CD4-positive, alpha-beta T cell treated with Interleukin-6 at 100 ng/mL for 8 hours (primary cell): ENCODE measurements around the gene ACER2.
A peak's percentile ranks its signal among the peaks of the same experiment; 100 is the strongest.

Source experiments
- DNase-seq: peaks from one replicate; pipeline ENCODE4 v3.0.0-alpha.2; 2020; ENCODE audit warnings: mixed read lengths, low spot score

ACER2 gene

DNA sequence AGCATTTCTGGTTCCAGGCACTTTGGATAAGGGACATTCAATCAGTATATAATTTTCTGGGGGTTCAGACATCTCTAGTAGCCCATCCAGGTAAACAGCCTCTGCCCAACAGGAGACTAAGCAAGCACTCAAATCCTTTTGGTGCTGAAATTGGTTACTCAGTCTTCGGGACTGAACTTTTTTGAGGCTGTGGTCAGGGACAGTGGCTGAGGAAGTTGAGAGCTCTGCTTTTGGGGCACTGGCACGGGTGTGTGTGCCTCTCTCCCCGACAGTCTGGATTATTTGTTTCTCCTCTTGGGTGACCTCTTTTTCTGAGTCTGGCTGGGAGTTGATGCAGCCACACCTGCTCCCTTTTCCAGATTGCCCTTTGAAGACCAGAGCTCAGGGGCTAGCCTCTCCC lies 47.6 kb downstream of the ACER2 start:
- DNase-seq, result no peak

DNA sequence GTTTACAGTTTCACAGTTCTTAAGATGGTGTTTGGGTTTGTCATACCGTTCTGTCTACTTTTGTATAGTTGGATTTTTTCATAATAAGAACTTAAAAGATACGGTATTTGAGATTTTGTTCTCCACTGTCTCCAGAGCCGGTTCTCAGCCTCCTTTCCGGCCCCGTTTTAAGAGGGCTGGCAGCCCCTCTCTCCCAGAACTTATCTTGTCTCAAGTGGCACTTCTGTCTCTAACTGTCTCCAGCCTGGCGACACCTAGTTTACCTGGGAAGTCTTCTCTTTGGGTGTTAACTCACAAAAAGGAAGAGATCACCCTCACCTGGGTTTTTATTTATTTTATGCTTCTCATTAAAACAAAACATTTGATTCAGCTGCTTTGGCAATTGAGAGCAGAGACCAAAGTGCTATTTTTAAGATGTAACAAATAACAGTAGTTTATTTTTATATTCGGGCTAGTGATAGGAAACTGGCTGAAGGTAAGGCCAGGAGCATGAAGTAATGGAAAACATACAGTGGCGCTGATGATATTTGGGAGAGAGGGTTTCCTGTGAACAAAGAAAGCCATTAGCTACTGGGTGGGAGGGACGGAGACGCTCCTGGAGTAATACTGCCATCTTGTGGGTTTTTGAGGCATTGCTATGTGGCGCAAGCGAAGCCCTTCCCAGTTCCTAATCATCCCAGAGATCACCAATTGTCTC lies 48.3 kb downstream of the ACER2 start:
- DNase-seq, result peak; percentile 65

DNA sequence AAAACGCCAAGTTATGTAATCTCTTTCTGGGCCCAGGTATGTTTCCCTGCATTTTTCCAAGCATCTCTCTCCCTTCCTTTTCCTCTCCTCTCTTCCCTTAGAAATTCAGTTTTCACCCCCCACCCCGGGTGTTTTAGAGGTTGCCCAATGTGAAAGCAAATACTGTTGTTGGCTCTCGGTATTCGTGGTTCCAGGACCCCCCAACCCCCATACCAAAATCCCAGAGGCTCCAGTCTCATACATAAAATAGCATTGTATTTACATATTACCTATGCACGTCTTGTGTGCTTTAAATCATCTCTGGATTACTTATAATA lies 48.8 kb downstream of the ACER2 start:
- no peak for DNase-seq

DNA sequence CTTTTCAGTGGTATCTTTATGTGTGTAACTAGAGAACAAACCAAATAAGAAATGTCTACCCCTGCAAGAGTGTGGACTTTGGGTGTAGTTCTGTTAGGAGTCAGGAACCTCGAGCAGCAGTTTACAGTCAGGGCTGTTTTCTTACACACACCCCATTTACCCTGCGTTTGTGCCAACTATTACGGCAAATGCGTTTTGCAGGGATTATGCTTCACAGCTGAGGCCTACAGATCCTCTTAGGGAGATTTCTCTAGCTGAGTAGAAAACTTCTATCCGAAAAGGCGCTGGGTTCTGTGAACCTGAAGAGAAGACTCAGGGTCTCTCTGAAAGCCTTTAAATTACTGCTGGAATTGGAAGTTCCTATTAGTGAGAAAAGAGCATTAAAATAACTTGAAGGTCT lies 51.4 kb downstream of the ACER2 start:
- DNase-seq, result no peak

DNA sequence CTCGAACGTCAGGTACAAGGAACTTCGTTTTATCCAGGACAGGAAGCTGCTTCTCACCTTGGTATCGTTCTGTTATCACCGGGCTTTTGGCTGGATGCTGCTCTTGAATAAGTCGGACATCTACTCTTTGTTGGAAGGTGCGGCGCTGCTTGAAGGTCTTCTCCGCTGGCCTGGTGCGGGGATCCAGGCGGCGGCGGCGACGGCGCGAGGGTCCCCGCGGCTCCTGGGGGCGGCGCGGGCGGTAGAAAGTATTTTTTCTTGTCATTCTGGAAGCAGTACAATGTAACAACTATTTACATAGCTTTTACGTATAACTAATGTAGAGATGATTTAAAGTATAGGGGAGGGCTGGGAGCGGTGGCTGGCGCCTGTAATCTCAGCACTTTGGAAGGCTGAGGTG lies 52.3 kb downstream of the ACER2 start:
- no peak for DNase-seq

DNA sequence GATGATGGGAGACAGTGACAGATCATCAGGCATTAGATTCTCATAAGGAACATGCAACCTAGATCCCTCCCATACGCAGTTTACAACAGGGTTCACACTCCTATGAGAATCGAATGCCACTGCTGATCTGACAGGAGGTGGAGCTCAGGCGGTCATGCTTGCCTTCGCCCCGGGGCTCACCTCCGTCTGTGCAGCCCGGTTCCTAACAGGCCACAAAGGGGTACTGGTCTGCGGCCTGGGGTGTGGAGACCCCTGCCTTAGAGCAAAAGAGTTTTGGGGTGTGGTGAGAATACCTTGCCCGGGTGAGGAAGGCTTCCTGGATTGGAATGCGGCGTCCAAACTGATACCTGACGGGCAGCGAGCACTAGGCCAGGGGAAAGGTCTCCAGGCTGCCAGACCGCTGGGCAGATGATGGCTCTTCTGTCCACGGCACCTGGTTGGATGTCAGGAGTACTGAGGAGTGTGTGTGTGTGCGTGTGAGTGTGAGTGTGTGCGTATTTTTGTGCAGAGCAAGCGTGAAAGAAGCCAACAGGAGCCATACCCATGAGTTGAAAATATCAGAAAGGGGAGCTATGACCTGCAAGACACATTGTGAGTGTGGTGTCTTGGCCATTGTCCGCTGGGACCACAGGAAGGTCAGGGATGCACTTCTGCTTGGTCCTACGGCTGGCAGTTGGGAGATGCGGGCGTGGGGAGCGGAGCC lies 55.4 kb downstream of the ACER2 start:
- DNase-seq, result no peak

DNA sequence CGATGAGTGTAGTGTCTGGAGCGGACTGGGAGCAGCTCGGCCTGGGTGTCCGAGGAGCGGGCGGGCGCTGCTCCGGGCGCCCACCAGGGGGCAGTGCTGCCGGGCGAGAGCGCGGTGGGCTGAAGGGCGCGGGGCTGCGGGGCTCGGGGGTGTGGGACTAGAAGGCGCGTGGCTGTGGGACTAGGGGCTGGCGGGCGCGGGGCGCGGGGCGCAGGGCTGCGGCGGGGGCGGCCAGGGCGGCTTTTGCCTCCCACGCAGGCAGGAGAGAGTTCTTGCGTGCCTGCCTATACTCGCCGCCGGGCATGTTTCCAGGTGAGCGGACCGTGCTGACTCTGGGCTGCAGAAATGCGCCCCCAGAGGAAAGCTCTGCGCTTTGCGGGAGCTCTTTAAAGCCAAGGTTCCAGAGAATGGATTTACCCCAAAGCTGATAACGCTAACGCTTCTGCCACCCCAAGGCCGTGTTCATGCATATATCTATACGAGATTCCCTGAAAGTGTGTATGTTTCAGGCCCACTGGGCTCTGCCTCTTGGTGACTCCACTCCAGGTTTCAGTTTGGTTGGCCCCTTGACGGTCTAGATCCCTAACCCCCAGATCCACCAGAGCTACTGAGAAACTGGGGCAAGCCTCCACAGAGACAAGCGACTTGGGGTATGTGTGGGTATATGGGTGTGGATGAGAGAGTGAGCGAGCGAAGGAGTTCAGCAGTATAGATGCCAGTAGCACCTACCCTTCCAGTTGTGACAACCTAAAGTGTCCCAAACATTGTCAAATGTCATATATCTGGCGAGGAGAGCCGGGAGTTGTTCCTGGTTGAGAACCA lies 56.2 kb downstream of the ACER2 start:
- peak; percentile 69 for DNase-seq

DNA sequence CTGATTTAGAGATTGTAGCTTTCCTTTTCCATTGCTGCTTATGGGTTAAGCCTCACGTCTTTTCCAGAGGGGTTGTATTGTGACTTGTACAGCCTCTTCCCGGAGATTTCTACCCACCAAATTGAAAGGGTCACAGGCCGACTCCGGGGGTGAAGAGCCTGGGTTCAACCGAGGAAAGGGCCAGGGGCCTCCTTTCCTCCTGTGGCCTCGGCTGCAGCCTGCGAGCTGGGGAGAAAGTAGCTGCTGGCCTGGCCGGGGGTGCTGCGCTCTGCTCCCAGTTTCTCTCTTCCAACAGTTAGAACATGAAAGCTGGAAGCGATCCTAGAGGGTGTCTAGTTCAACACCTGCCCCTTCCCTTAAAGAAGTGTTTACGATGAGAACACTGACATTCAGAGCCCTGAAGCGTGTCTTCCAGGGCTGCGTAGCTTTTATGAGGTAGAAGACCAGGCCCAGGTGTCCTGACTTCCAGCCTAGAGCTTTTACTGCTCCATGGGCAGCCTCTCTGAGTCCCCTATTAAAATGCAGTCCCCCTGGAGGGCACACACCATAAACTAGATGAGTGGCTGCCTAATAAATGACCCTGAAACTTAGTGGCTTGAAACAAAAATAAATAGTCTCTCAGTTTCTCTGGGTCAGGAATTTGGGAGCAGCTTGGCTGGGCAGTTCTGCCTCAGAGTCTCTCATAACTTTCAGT lies 56.9 kb downstream of the ACER2 start:
- DNase-seq, result no peak

DNA sequence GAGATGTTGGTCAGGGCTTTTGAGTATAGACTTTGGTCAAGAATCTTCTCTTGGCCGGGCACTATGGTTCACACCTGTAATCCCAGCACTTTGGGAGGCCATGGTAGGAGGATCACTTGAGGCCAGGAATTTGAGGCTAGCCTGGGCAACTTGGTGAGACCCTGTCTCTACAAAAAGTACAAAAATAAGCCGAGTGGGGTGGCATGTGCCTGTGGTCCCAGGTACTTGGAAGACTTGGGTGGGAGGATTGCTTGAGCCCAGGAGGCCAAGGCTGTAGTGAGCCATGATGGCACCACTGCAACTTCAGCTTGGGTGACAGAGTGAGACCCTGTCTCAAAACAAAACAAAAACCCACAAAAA lies 57.5 kb downstream of the ACER2 start:
- DNase-seq, result no peak

DNA sequence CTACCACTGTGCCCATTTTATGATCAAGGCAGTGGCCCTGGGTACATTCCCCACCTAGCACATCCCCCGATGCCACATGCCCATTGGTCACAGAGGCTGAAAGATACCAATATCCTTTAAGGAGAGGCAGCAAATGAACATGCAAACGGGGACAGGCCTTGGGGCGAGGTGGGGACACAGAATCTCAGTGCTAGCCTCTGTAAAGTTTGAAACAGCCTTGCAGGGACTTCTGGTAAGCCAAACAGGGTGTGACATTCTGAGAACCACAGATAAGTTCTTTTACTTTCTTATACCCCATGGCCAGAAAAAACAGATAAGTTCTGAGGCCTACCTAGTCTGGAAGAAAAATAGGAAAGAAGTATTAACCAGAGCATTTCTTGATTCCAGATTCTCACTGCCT lies 60.5 kb downstream of the ACER2 start:
- no peak for DNase-seq

DNA sequence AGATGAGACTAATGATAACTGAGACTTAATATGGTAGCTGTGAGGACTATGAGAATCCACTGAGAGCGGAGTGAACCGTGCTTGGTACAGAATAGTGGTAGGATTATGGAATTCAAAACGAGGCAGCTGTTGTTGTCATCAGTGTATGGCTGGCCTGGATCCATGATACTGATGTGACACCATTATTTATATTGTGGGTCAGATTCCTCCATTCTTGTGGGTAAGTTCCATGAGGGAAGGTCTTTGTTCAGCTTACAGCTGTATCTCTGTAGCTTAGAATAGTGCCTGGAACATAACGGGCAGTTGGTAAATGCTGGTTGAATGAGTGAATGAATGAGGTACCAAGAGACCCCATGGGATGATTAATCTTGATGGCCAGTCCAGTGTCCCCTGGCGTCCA lies 61.8 kb downstream of the ACER2 start:
- DNase-seq, result no peak

DNA sequence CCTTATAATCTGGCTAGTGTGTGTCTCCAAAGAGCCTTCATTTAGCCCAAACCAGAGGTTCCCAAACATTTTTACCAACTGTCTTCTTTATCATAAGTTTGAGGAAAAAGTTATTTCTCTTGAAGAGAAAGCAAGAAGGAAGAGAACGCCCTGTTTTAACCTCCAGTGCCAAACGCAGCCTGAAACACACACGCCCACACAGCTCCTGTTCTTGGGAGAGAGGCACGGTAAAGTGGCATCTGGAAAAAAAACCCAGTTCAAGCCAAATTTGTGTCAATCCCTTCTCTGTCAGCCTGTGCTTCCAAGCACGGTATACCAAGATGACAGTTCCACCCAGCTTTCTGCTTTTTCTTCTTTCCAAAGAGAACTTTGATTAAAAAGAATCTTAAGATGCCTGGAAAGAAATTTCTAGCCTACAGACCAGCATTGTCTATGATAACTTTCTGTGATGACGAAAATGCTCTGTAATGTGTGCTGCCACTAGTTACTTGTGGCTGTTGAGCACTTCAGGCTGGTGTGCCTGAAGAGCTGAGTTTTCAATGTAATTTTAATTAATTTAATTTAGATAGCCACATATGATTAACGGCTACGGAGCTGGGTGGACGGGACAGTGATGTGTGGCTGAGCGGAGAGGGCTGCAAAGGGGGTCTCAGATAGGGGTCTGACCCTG lies 62.3 kb downstream of the ACER2 start:
- DNase-seq, result no peak

DNA sequence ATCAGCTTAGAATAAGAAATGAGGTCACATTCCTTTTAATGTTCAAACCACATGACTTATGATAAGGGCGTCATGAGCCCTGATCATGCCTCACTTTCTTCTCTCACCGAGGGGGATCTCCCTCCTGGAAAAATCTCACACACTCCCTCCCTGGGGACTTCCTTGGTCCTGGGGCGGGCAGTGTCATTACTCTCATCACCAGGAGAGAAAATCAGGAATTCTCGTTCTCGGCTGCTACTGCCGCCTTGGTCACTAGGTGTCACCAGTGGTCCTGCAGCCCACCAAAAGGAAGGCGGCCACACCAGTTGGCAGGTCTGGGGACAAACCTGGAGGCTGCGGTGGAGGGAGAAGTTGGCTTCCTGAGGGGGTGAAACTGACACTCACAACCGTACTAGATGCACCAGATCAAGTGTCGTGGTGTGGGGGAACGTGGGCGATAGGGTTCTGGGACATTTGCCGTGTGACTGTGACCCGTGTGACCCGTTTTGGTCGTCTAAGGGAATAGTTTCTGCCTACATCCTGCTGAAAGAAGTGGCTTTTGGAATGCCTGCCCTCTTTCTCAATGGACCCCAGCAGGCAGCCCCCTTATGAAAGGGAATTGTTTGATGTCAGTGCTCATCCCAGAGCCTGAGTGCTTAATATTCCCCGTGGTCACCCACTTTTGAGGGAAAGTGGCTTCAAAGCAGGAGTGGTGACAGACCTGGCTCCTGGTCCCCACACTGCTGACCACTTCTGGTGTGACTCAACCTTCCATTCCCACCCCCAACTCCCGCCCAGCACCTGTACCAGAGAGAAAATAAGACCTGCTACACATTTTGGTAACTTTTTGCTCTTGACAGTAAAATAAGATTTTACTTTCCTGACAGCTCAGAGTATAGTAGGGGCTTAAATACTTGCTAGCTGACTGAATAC lies 63.2 kb downstream of the ACER2 start:
- DNase-seq, result peak; percentile 22

DNA sequence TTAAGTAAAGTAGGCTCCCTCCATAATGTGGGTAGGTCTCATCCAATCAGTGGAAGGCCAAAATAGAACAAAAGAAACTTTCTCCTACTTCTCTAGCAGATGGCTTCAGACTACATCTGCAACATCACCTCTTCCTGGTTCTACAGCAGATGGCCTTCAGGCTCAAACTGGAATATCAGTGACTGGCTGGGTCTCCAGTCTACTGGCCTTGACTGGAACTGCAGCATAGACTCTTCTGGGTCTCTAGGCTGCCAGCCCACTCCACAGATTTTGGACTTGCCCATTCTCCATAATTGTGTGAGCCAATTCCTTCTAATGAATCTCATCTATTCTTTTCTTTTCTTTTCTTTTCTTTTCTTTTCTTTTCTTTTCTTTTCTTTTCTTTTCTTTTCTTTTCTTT lies 64.8 kb downstream of the ACER2 start:
- DNase-seq, result no peak

DNA sequence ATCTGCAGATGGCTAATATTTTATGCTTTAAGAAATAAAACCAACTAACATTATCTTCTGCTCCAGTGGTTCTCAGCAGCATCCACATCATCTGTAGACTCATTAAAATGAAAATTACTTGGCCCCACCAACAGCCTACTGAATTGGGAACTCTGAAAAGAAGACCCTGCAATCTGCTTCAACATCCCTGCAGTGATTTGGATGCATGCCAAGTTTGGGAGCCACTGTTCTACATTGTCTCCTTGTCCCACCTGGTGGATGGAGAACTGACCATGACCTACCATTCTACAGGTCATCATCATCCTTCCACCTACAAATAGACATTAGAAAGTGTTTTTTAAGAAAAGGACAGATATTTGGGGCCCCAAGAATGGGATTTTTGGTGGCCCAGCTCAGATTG lies 71.1 kb downstream of the ACER2 start:
- no peak for DNase-seq

DNA sequence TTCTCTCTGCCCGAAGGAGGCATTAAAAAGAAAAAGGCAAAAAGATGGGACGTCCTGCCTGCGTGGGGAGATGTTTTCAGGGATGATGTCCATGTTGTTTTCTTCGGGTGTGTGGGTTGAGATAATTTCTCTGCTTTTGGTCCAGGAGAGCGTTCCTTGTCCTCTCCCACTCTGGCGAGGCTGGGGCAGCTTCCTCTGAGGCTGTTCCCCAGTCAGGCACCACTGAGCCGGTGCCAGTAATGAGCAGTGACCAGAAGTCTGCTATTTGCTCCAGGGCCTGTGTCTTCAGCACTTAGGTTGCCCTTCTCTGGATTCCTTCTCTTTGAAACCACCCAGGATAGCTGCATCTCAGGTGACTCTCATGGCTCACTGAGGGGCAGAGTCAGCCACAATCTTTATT lies 71.5 kb downstream of the ACER2 start:
- no peak for DNase-seq

DNA sequence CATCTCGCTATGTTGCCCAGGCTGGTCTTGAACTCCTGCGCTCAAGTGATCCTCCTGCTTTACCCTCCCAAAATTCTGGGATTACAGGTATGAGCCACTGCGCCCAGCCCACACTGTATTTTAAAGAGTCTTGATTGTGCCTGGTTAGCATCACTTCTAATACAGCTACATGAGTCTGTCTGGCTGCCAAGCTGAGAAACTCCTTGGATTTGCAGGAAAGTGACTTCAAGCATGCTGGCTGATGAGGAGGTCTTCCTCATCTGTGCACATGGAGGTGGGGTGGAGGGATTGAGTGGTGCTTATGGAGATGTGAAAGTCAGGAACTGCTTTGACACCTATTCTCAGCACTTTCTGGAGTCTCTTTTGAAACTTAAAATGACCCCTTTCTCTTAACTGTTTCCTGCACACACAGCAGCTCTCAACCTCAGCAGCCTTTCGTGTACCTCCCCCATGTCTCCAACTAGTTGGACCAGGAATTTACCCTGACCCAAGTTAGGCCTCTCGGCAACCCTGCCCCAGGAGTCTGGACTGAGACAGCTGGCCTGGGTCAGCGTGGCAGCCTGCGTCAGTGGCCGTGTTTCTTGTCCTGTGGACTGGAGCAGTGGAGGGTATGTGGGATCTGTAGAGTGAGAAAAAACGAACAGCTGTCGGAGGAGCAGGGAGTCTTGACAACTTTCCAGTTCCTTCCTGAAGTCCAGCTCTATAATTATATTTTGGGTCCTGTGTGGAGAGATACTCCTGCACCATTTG lies 72.5 kb downstream of the ACER2 start:
- DNase-seq, result no peak

DNA sequence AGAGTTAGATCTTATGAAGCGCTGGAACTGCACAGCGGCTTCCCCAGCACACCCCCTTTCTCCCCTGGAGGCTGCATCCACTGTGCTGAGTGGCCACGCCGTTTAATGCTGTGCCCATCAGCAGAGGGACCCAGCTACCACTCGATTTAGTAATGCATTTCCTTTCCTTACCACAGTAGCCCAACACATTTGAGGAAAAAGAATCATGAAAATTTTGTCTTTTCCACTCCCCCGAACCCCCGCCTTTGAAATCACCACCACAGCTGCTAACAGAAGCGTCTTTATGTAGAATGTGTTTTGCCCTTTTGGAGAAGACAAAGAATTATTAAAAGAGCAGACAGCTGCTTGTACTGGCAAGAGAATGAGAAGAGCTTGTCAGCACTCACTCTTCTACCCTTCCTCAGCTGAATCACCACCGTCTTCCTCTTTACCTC lies 73.2 kb downstream of the ACER2 start:
- DNase-seq, result no peak

DNA sequence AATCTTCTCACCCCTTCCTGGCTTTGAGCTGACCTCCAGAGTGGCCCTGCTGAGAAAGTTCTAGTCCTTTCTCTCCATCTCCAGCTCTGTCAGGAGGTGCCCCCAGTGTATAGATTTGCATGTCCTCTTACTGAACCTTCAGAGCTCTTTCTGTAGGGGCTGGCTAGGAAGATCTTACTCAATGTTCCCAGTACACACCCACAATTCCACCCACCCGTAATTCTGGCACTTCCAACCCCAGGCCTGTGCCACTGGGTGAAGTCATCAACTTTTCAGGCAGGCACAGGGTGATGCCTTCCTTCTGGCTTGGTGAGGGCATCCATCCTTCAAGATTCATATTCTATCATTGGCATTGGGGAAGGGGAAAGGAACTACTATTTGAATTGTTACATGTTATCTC lies 75.9 kb downstream of the ACER2 start:
- DNase-seq, result no peak

DNA sequence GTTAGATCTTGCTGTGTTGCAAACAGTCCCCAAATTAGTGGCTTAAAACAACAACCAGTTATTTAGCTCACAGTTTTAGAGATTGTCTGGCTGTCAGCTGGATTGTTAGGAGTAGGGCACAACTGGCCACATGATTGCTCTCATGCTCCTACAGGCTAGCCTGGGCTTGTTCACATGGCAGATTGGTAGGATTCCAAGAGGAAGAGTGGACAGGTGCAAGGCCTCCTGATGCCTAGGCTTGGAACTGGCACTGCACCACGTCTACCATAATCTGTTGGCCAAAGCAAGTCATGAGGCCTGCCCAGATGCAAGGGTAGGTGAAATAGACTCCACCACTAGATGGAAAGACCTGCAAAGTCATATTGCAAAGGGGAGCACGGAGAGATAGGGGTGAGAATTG lies 76.4 kb downstream of the ACER2 start:
- DNase-seq, result no peak
